ENCODE data around the gene L1TD1. TPM values are rescaled to one million over a fixed set of nuclear protein-coding genes. Genes with fewer than 3 reads are reported as not detected.

Gene L1TD1
- total and polyA plus RNA-seq, 9 of the 15 experiments (the other 6 are each of a cell fraction or from before 2014, with no cell fraction given) = 0.09 TPM; not detected in 8

- Histone ChIP-seq H3K27ac (ENCODE audit: extremely low read depth, low read depth, low read length) (no peak overlapping the region), H3K27me3 (ENCODE audit: control insufficient read depth in 2 of 2, insufficient read depth in 2 of 2, low read length in 2 of 2) (peaks cover 0 to 25% of the 10 kb centered on the region in 2 experiments; a peak in 2 of 5 replicates), H3K79me2 (ENCODE audit: control insufficient read depth, insufficient read depth, low read length) (no peaks in the 10 kb centered on the region), H3K9ac (ENCODE audit: insufficient read depth in 1 of 2, low read depth in 2 of 2, low read length in 2 of 2) (no peak overlapping the region), H3K9me1 (ENCODE audit: control insufficient read depth, insufficient read depth, low read length) (no peaks in the 10 kb centered on the region), H2AFZ (ENCODE audit: low read depth, low read length) (no peak overlapping the region), H3K4me1 (replicated peaks in 1 of 2; ENCODE audit: control insufficient read depth in 2 of 2, insufficient read depth in 2 of 2, low read length in 2 of 2) (no peaks in the 10 kb centered on the region), H4K20me1 (replicated peaks; ENCODE audit: control insufficient read depth, insufficient read depth, low read length) (0 out of 2 replicates have a peak, but pooled peaks cover 4% of the 10 kb centered on the region), H3K9me3 (replicated peaks; ENCODE audit: control insufficient read depth, insufficient read depth, low read depth, low read length) (no peaks in the 10 kb centered on the region), H3K36me3 (ENCODE audit: control insufficient read depth, insufficient read depth, low read length) (no peaks in the 10 kb centered on the region), H3K4me2 (ENCODE audit: insufficient read depth, low read length) (no peak overlapping the region), H3K4me3 (no peak overlapping the region)
- no TSS peak for BruUV-seq (replicated peaks)
- POLR2A ChIA-PET = interaction anchor here (0.6 kb wide), 1 partner anchor 1067 kb away, joined by 4 read pairs; no protein-coding TSS in a partner anchor
- WGBS (ENCODE audit: insufficient coverage, low coverage, missing lambda C conversion rate) = 0% methylated on average over 4 of the region's 4 CpGs
- DNase-seq (ENCODE audit: extremely low read depth in 1 of 4, low spot score in 3 of 4) = no peak
- ATAC-seq = no peak
- intact Hi-C loops (cut with micrococcal nuclease) (no loop called here), in situ Hi-C loops (cut with MboI) (no loop called here)
- TF ChIP-seq POLR2A (conservative IDR thresholded peaks at IDR 0.05) = no peak
- no peak for TF ChIP-seq GTF3C2 (IDR thresholded peaks at IDR 0.05; ENCODE audit: borderline replicate concordance, extremely low read depth, insufficient read length)
- no peak for FAIRE-seq
- CTCF ChIA-PET (ENCODE audit: low intra/inter-chr PET ratio) = no interaction called here
Observed at GRCh38 chr1:62237361-62237760, 42.7 kb downstream of the L1TD1 start.

DNA sequence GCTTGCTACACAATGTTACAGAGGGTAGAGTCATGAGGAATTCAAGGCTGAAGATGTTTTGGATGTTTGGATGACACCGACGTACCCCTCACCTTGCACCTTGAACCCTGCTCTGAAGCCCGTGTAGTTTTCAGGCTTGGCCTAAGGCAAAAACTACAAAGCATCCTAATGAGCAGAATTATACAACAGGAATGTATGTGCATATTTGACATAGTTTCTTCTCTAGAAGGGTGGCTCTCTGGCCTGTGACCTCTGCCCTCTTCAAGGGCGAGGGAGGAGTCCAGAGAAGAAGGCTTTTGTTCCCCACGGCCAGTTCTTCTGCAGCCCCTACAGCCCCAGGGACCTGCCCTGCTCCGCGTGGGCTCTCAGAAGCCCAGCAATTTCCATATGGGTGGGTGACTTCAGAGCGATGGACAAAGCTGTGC is 43.3 kb downstream of the L1TD1 start:
- Histone ChIP-seq H2AFZ (ENCODE audit: low read depth, low read length) (no peak overlapping the region), H3K4me2 (ENCODE audit: insufficient read depth, low read length) (no peak overlapping the region), H3K4me3 (no peak overlapping the region), H3K27ac (ENCODE audit: extremely low read depth, low read depth, low read length) (no peak overlapping the region), H3K9me3 (replicated peaks; ENCODE audit: control insufficient read depth, insufficient read depth, low read depth, low read length) (no peaks in the 10 kb centered on the region), H3K79me2 (ENCODE audit: control insufficient read depth, insufficient read depth, low read length) (no peaks in the 10 kb centered on the region), H4K20me1 (replicated peaks; ENCODE audit: control insufficient read depth, insufficient read depth, low read length) (0 out of 2 replicates have a peak, but pooled peaks cover 4% of the 10 kb centered on the region), H3K27me3 (ENCODE audit: control insufficient read depth in 2 of 2, insufficient read depth in 2 of 2, low read length in 2 of 2) (peaks cover 0 to 23% of the 10 kb centered on the region in 2 experiments; a peak in 2 of 5 replicates), H3K9ac (ENCODE audit: insufficient read depth in 1 of 2, low read depth in 2 of 2, low read length in 2 of 2) (no peak overlapping the region), H3K4me1 (replicated peaks in 1 of 2; ENCODE audit: control insufficient read depth in 2 of 2, insufficient read depth in 2 of 2, low read length in 2 of 2) (no peaks in the 10 kb centered on the region), H3K9me1 (ENCODE audit: control insufficient read depth, insufficient read depth, low read length) (no peaks in the 10 kb centered on the region), H3K36me3 (ENCODE audit: control insufficient read depth, insufficient read depth, low read length) (no peaks in the 10 kb centered on the region)
- no peak for FAIRE-seq
- WGBS (ENCODE audit: insufficient coverage, low coverage, missing lambda C conversion rate) = 0% methylated on average over 6 of the region's 8 CpGs
- in situ Hi-C loops (cut with MboI) (no loop called here), intact Hi-C loops (cut with micrococcal nuclease) (no loop called here)
- ATAC-seq = no peak
- CTCF ChIA-PET (ENCODE audit: low intra/inter-chr PET ratio) = no interaction called here
- POLR2A ChIA-PET = no interaction called here
- BruUV-seq (replicated peaks) = no TSS peak
- no peak for DNase-seq (ENCODE audit: extremely low read depth in 1 of 4, low spot score in 3 of 4)
- TF ChIP-seq PKNOX1 (IDR thresholded peaks at IDR 0.05) (no peak), KLF16 (IDR thresholded peaks at IDR 0.05) (no peak), SMARCB1 (IDR thresholded peaks at IDR 0.05; ENCODE audit: insufficient read length, low read depth) (no peak), ZNF75A (CRISPR knock-in tag; IDR thresholded peaks at IDR 0.05) (no peak), CCAR2 (IDR thresholded peaks at IDR 0.05; ENCODE audit: low read depth, low read length) (no peak), RNF2 (IDR thresholded peaks at IDR 0.05) (no peak), NR1H2 (CRISPR knock-in tag; IDR thresholded peaks at IDR 0.05) (no peak), ZNF146 (CRISPR knock-in tag; IDR thresholded peaks at IDR 0.05; ENCODE audit: unreplicated experiment) (no peak), HBP1 (CRISPR knock-in tag; IDR thresholded peaks at IDR 0.05) (no peak), SETDB1 (IDR thresholded peaks at IDR 0.05; ENCODE audit: low read length) (no peak)
